ENCODE measurements around the gene SGMS2.
"Not testable (repeated sequence)": the region's sequence is repeated elsewhere in the genome, so short reads cannot be mapped to it uniquely, and the experiment has no call there.

- not testable (repeated sequence) for TF ChIP-seq GRHL2 (CRISPR knock-in tag; IDR thresholded peaks at IDR 0.05; ENCODE audit: insufficient replicate concordance, severe bottlenecking); ZNF232 (CRISPR knock-in tag; IDR thresholded peaks at IDR 0.05); MAX (CRISPR knock-in tag; IDR thresholded peaks at IDR 0.05); CTCF (IDR thresholded peaks at IDR 0.05); AR (CRISPR knock-in tag; IDR thresholded peaks at IDR 0.05); ESRRA (CRISPR knock-in tag; IDR thresholded peaks at IDR 0.05; ENCODE audit: borderline replicate concordance); FOXJ3 (CRISPR knock-in tag; IDR thresholded peaks at IDR 0.05; ENCODE audit: borderline replicate concordance); TP53 (CRISPR knock-in tag; IDR thresholded peaks at IDR 0.05); ZNF121 (CRISPR knock-in tag; IDR thresholded peaks at IDR 0.05); TEAD1 (CRISPR knock-in tag; IDR thresholded peaks at IDR 0.05); JUN (CRISPR knock-in tag; IDR thresholded peaks at IDR 0.05)
These were observed 101.0 kb downstream of the SGMS2 start for GRCh38 chr4:107925713-107926112.
